ENCODE data around the gene ELL2. TPM values are rescaled to one million over a fixed set of nuclear protein-coding genes. Genes with fewer than 3 reads are reported as not detected.
"Not testable (repeated sequence)": the region's sequence is repeated elsewhere in the genome, so short reads cannot be mapped to it uniquely, and the experiment has no call there.

The ELL2 gene
- total and polyA plus RNA-seq, 2 donors (not counting 1 experiment from before 2014, with no cell fraction given): 7.2 to 27.0 TPM

- no peak overlapping the region for H3K4me2 ChIP-seq (replicated peaks; ENCODE audit: low read depth, low read length, poor library complexity, severe bottlenecking)
- no peak for DNase-seq
- no peak for TF ChIP-seq EZH2 (IDR thresholded peaks at IDR 0.05; ENCODE audit: borderline replicate concordance, insufficient read depth, low read depth, low read length, poor library complexity, severe bottlenecking)
- no peak for TF ChIP-seq CTCF (IDR thresholded peaks at IDR 0.05)
- POLR2A ChIA-PET: no interaction called here
- H2AFZ ChIP-seq (ENCODE audit: insufficient read depth, low read depth, low read length, poor library complexity, severe bottlenecking): no peak overlapping the region
- Mint-ChIP-seq H3K27ac (peak overlapping the region; percentile 59), H3K27me3 (no peaks in the 10 kb centered on the region), H3K4me3 (no peak overlapping the region), H3K4me1 (peaks cover 60% of the 10 kb centered on the region), H3K9me3 (ENCODE audit: insufficient read depth) (no peaks in the 10 kb centered on the region)
- no peaks in the 10 kb centered on the region for H3K79me2 ChIP-seq (ENCODE audit: control insufficient read depth, insufficient read depth, low read length)
- no peak for ATAC-seq (ENCODE audit: low read depth)
- intact Hi-C loops (cut with micrococcal nuclease): no loop called here
- H3K27me3 ChIP-seq (replicated peaks in 1 of 4; ENCODE audit: control extremely low read depth in 1 of 4, control insufficient read depth in 3 of 4, insufficient read depth in 4 of 4, low read length in 3 of 4): no peaks in the 10 kb centered on the region
- H4K20me1 ChIP-seq (ENCODE audit: control insufficient read depth, insufficient read depth, low read length, poor library complexity, severe bottlenecking): no peaks in the 10 kb centered on the region
- no peak overlapping the region for H3K9ac ChIP-seq (ENCODE audit: low read length)
- WGBS (ENCODE audit: insufficient coverage): no CpG with 5 or more reads among the region's 5 CpGs
- no peak overlapping the region for H3K4me3 ChIP-seq (ENCODE audit: control extremely low read depth in 1 of 5, extremely low read depth in 1 of 5, insufficient read depth in 1 of 5, low read depth in 2 of 5, low read length in 4 of 5)
- H3K4me1 ChIP-seq (ENCODE audit: control insufficient read depth in 2 of 2, insufficient read depth in 2 of 2, low read length in 2 of 2): peaks cover 29 to 32% of the 10 kb centered on the region in 2 donors
- H3K9me3 ChIP-seq (ENCODE audit: control extremely low read depth in 1 of 3, control insufficient read depth in 2 of 3, insufficient read depth in 1 of 3, low read length in 2 of 3): no peaks in the 10 kb centered on the region
- no peaks in the 10 kb centered on the region for H3K36me3 ChIP-seq (replicated peaks in 1 of 2; ENCODE audit: control extremely low read depth in 1 of 2, control insufficient read depth in 1 of 2, extremely low read depth in 1 of 2, insufficient read depth in 2 of 2, low read length in 1 of 2)
- peak overlapping the region in 1 of 2 donors; percentile 86 for H3K27ac ChIP-seq (ENCODE audit: low read length in 2 of 2)
- CTCF ChIA-PET: interaction anchor here (1.3 to 22.8 kb wide), 4 partner anchors 9 to 52 kb away, joined by 3 to 748 read pairs (median 92); partner anchors contain the start of gene GLRX
Observed at GRCh38 chr5:95837492-95837891, 124.2 kb downstream of the ELL2 start.

- H3K9me3 Mint-ChIP-seq (ENCODE audit: insufficient read depth); H3K27me3 ChIP-seq (replicated peaks in 1 of 4; ENCODE audit: control extremely low read depth in 1 of 4, control insufficient read depth in 3 of 4, insufficient read depth in 4 of 4, low read length in 3 of 4); intact Hi-C loops (cut with micrococcal nuclease); H3K27me3 Mint-ChIP-seq; H3K4me2 ChIP-seq (replicated peaks; ENCODE audit: low read depth, low read length, poor library complexity, severe bottlenecking); H3K4me3 ChIP-seq (ENCODE audit: control extremely low read depth in 1 of 5, extremely low read depth in 1 of 5, insufficient read depth in 1 of 5, low read depth in 2 of 5, low read length in 4 of 5); H3K4me3 Mint-ChIP-seq; H4K20me1 ChIP-seq (ENCODE audit: control insufficient read depth, insufficient read depth, low read length, poor library complexity, severe bottlenecking); DNase-seq; ATAC-seq (ENCODE audit: low read depth); H3K36me3 ChIP-seq (replicated peaks in 1 of 2; ENCODE audit: control extremely low read depth in 1 of 2, control insufficient read depth in 1 of 2, extremely low read depth in 1 of 2, insufficient read depth in 2 of 2, low read length in 1 of 2); H2AFZ ChIP-seq (ENCODE audit: insufficient read depth, low read depth, low read length, poor library complexity, severe bottlenecking); H3K9ac ChIP-seq (ENCODE audit: low read length); H3K79me2 ChIP-seq (ENCODE audit: control insufficient read depth, insufficient read depth, low read length); H3K9me3 ChIP-seq (ENCODE audit: control extremely low read depth in 1 of 3, control insufficient read depth in 2 of 3, insufficient read depth in 1 of 3, low read length in 2 of 3): not testable (repeated sequence)
- Mint-ChIP-seq H3K4me1 (peaks cover 60% of the 10 kb centered on the region), H3K27ac (peak overlapping the region; percentile 59)
- ChIA-PET POLR2A (interaction anchor here (0.6 to 0.9 kb wide), 2 partner anchors 20 to 276 kb away, joined by 3 read pairs; no protein-coding TSS in a partner anchor), CTCF (interaction anchor here (1.1 to 22.8 kb wide), 7 partner anchors 9 to 172 kb away, joined by 3 to 748 read pairs (median 4); partner anchors contain the start of gene GLRX)
- Histone ChIP-seq H3K4me1 (ENCODE audit: control insufficient read depth in 2 of 2, insufficient read depth in 2 of 2, low read length in 2 of 2) (peaks cover 29 to 32% of the 10 kb centered on the region in 2 donors), H3K27ac (ENCODE audit: low read length in 2 of 2) (peak overlapping the region; percentile 9 to 86)
- WGBS (ENCODE audit: insufficient coverage): 100% methylated on average over 2 of the region's 4 CpGs
Observed at GRCh38 chr5:95836971-95837370, 124.7 kb downstream of the ELL2 start.
